ENCODE measurements around the gene COG6.
A peak's percentile ranks its signal among the peaks of the same experiment; 100 is the strongest.

The COG6 gene

DNA sequence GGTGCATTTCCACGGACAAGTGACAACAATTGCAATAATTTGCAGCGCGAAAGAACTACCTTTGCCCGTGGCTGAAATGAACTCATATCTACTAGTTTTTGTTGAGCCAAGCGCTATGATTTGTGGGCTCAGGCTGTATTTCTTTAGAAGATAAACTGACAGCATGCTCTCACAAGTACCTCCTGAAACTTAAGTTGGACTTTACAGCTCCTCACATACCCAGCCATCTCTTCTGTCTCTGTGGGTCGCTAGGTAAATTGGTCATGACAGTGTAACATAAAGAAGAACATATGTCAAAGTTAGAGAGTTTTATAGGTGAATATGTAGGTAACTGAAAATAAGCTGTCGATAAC lies 839 bp downstream of the COG6 start:
- ATAC-seq (ENCODE audit: low read depth): no peak
- peak overlapping the region; percentile 89 for H3K4me3 Mint-ChIP-seq
- no peak for DNase-seq (ENCODE audit: low spot score in 2 of 2)
- peak overlapping the region; percentile 93 for H3K27ac Mint-ChIP-seq
- peaks cover 2% of the 10 kb centered on the region for H3K9me3 Mint-ChIP-seq
- peaks cover 4% of the 10 kb centered on the region for H3K36me3 Mint-ChIP-seq
- H3K27me3 Mint-ChIP-seq: no peaks in the 10 kb centered on the region
- peaks cover 20% of the 10 kb centered on the region for H3K4me1 Mint-ChIP-seq

DNA sequence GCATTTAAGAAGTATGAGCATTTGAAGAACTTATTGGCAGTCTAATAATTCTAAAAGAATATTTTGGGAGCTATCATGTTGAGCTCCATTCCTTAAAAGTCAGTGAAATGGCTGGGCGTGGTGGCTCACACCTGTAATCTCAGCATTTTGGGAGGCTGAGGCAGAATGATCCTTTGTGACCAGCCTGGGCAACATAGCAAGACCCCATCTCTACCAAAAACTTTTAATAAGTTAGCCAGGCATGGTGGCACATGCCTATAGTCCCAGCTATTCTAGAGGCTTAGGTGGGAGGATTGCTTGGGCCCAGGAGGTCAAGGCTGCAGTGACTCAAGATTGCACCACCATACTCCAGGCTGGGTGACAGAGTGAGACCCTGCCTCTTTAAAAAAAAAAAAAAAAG lies 8.0 kb downstream of the COG6 start:
- no peaks in the 10 kb centered on the region for H3K27me3 Mint-ChIP-seq
- no peaks in the 10 kb centered on the region for H3K9me3 Mint-ChIP-seq
- peaks cover 10% of the 10 kb centered on the region for H3K36me3 Mint-ChIP-seq
- ATAC-seq (ENCODE audit: low read depth) (no peak), DNase-seq (ENCODE audit: low spot score in 2 of 2) (no peak)
- no peak overlapping the region for H3K27ac Mint-ChIP-seq
- peaks cover 2% of the 10 kb centered on the region for H3K4me1 Mint-ChIP-seq
- H3K4me3 Mint-ChIP-seq: no peak overlapping the region

DNA sequence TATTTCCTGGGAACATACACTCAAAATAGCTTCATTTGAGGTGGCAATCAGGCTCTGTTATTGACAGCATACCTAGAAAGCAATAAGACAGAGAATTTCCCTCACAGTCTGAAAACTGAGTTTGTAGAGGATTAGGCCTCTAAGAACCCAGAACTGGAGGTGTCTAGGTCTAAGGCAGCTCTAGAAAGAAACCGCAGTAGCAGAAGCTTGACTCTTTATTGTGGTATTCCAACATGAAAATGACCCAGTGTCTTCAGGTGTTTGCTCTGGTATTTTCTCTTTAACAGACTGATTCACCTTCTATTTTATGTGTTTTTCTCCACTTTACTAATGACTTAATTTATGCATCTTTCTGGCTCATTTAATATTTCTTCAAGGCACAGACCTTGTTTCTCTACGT lies 8.5 kb downstream of the COG6 start:
- Mint-ChIP-seq H3K4me1 (no peaks in the 10 kb centered on the region), H3K27me3 (no peaks in the 10 kb centered on the region), H3K9me3 (no peaks in the 10 kb centered on the region), H3K27ac (no peak overlapping the region), H3K4me3 (no peak overlapping the region), H3K36me3 (peaks cover 10% of the 10 kb centered on the region)
- DNase-seq (ENCODE audit: low spot score in 2 of 2): no peak
- ATAC-seq (ENCODE audit: low read depth): no peak

DNA sequence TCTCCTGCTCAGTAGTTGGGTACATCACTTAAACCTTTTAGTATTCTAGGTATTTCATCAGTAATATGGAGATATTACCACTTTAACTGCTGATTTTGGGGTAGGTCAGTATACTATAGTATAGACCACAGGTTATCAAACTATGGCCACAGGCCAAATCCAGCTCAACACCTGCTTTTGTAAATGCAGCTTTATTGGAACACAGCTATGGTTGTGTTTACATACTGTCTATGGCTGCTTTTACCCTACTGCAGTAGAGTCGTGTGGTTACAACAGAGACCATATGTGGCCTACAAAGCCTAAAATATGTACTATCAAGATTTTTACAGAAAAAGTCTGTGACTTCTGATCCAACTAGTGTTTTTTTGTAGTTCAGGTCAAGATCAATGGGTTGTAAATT lies 10.3 kb downstream of the COG6 start:
- Mint-ChIP-seq H3K27ac (no peak overlapping the region), H3K4me1 (no peaks in the 10 kb centered on the region), H3K9me3 (no peaks in the 10 kb centered on the region), H3K36me3 (peaks cover 7% of the 10 kb centered on the region), H3K4me3 (no peak overlapping the region), H3K27me3 (no peaks in the 10 kb centered on the region)
- ATAC-seq (ENCODE audit: low read depth) (no peak), DNase-seq (ENCODE audit: low spot score in 2 of 2) (no peak)

GRCh38 chr13:39670445-39670844 lies 15.0 kb downstream of the COG6 start:
- DNase-seq (ENCODE audit: low spot score in 2 of 2) (no peak), ATAC-seq (ENCODE audit: low read depth) (no peak)
- H3K4me3 Mint-ChIP-seq: no peak overlapping the region
- H3K4me1 Mint-ChIP-seq: peaks cover 2% of the 10 kb centered on the region
- no peaks in the 10 kb centered on the region for H3K27me3 Mint-ChIP-seq
- H3K27ac Mint-ChIP-seq: peak overlapping the region; percentile 17
- H3K36me3 Mint-ChIP-seq: peaks cover 7% of the 10 kb centered on the region
- H3K9me3 Mint-ChIP-seq: no peaks in the 10 kb centered on the region

DNA sequence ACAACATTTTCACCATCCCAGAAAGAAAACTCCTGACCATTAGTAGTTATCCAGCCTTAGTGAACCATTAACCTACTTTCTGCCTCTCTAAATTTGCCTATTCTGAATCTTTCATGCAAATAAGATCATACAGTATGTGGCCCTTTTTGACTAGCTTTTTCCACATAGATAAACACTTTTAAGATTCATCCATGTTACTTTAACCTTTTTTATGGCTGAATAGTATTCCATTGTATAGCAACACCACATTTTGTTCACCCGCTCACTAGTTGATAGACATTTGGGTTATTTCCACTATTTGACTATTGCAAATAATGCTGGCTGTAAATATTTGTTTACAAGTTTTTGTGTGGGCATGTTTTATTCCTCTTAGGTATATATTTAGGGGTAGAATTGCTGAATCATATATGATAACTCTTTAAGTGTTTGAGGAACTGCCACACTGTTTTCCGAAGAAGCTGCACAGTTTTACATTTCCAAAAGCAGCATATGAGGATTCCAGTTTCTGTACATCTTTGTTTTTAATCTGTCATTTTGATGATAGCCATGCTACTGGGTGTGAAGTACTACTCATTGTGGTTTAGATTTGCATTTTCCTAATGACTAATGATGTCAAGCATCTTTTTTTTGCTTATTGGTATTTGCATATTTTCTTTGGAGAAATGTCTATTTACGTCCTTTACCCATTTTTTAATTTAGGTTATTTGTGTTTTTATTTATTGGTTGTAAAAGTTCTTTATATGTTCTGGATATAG lies 17.1 kb downstream of the COG6 start:
- H3K36me3 Mint-ChIP-seq: peaks cover 6% of the 10 kb centered on the region
- no peak overlapping the region for H3K27ac Mint-ChIP-seq
- no peaks in the 10 kb centered on the region for H3K27me3 Mint-ChIP-seq
- H3K9me3 Mint-ChIP-seq: no peaks in the 10 kb centered on the region
- ATAC-seq (ENCODE audit: low read depth): peak; percentile 50
- peaks cover 2% of the 10 kb centered on the region for H3K4me1 Mint-ChIP-seq
- DNase-seq (ENCODE audit: low spot score in 2 of 2): no peak
- no peak overlapping the region for H3K4me3 Mint-ChIP-seq

- H3K27ac Mint-ChIP-seq: no peak overlapping the region
- peaks cover 2% of the 10 kb centered on the region for H3K4me1 Mint-ChIP-seq
- no peaks in the 10 kb centered on the region for H3K9me3 Mint-ChIP-seq
- no peak overlapping the region for H3K4me3 Mint-ChIP-seq
- no peaks in the 10 kb centered on the region for H3K27me3 Mint-ChIP-seq
- peaks cover 15% of the 10 kb centered on the region for H3K36me3 Mint-ChIP-seq
- DNase-seq (ENCODE audit: low spot score in 2 of 2) (no peak), ATAC-seq (ENCODE audit: low read depth) (no peak)
Measured at GRCh38 chr13:39675904-39676303, 20.4 kb downstream of the COG6 start.

GRCh38 chr13:39676315-39676876 lies 20.9 kb downstream of the COG6 start:
- no peaks in the 10 kb centered on the region for H3K27me3 Mint-ChIP-seq
- H3K4me1 Mint-ChIP-seq: peaks cover 2% of the 10 kb centered on the region
- no peak for ATAC-seq (ENCODE audit: low read depth)
- no peak overlapping the region for H3K27ac Mint-ChIP-seq
- peaks cover 18% of the 10 kb centered on the region for H3K36me3 Mint-ChIP-seq
- no peak overlapping the region for H3K4me3 Mint-ChIP-seq
- H3K9me3 Mint-ChIP-seq: no peaks in the 10 kb centered on the region
- DNase-seq (ENCODE audit: low spot score in 2 of 2): peak in 1 of 2 donors; percentile 14

GRCh38 chr13:39682310-39682709 lies 26.8 kb downstream of the COG6 start:
- Mint-ChIP-seq H3K4me3 (no peak overlapping the region), H3K27me3 (no peaks in the 10 kb centered on the region), H3K36me3 (peaks cover 16% of the 10 kb centered on the region), H3K9me3 (no peaks in the 10 kb centered on the region), H3K27ac (no peak overlapping the region), H3K4me1 (no peaks in the 10 kb centered on the region)
- no peak for DNase-seq (ENCODE audit: low spot score in 2 of 2)
- no peak for ATAC-seq (ENCODE audit: low read depth)

- ATAC-seq (ENCODE audit: low read depth) (no peak), DNase-seq (ENCODE audit: low spot score in 2 of 2) (no peak)
- no peak overlapping the region for H3K4me3 Mint-ChIP-seq
- H3K27me3 Mint-ChIP-seq: no peaks in the 10 kb centered on the region
- peaks cover 17% of the 10 kb centered on the region for H3K36me3 Mint-ChIP-seq
- H3K27ac Mint-ChIP-seq: no peak overlapping the region
- no peaks in the 10 kb centered on the region for H3K4me1 Mint-ChIP-seq
- no peaks in the 10 kb centered on the region for H3K9me3 Mint-ChIP-seq
Measured at GRCh38 chr13:39682788-39683187, 27.3 kb downstream of the COG6 start.

GRCh38 chr13:39684531-39685137 lies 29.2 kb downstream of the COG6 start:
- DNase-seq (ENCODE audit: low spot score in 2 of 2) (peak in 1 of 2 donors; percentile 5), ATAC-seq (ENCODE audit: low read depth) (no peak)
- no peaks in the 10 kb centered on the region for H3K27me3 Mint-ChIP-seq
- H3K9me3 Mint-ChIP-seq: no peaks in the 10 kb centered on the region
- no peak overlapping the region for H3K27ac Mint-ChIP-seq
- H3K4me3 Mint-ChIP-seq: no peak overlapping the region
- peaks cover 18% of the 10 kb centered on the region for H3K36me3 Mint-ChIP-seq
- peaks cover 9% of the 10 kb centered on the region for H3K4me1 Mint-ChIP-seq

- peaks cover 9% of the 10 kb centered on the region for H3K4me1 Mint-ChIP-seq
- no peaks in the 10 kb centered on the region for H3K9me3 Mint-ChIP-seq
- peaks cover 16% of the 10 kb centered on the region for H3K36me3 Mint-ChIP-seq
- H3K27ac Mint-ChIP-seq: no peak overlapping the region
- DNase-seq (ENCODE audit: low spot score in 2 of 2) (no peak), ATAC-seq (ENCODE audit: low read depth) (no peak)
- H3K4me3 Mint-ChIP-seq: no peak overlapping the region
- no peaks in the 10 kb centered on the region for H3K27me3 Mint-ChIP-seq
Measured at GRCh38 chr13:39685652-39686051, 30.2 kb downstream of the COG6 start.

GRCh38 chr13:39688278-39688677 lies 32.8 kb downstream of the COG6 start:
- H3K27me3 Mint-ChIP-seq: no peaks in the 10 kb centered on the region
- H3K4me1 Mint-ChIP-seq: peaks cover 9% of the 10 kb centered on the region
- H3K9me3 Mint-ChIP-seq: no peaks in the 10 kb centered on the region
- no peak for DNase-seq (ENCODE audit: low spot score in 2 of 2)
- peaks cover 16% of the 10 kb centered on the region for H3K36me3 Mint-ChIP-seq
- H3K4me3 Mint-ChIP-seq: no peak overlapping the region
- peak overlapping the region; percentile 2 for H3K27ac Mint-ChIP-seq
- ATAC-seq (ENCODE audit: low read depth): peak; percentile 26

GRCh38 chr13:39688699-39689405 lies 33.4 kb downstream of the COG6 start:
- Mint-ChIP-seq H3K9me3 (no peaks in the 10 kb centered on the region), H3K36me3 (peaks cover 16% of the 10 kb centered on the region), H3K4me1 (peaks cover 9% of the 10 kb centered on the region), H3K4me3 (no peak overlapping the region), H3K27me3 (no peaks in the 10 kb centered on the region), H3K27ac (peak overlapping the region; percentile 1)
- DNase-seq (ENCODE audit: low spot score in 2 of 2) (no peak), ATAC-seq (ENCODE audit: low read depth) (no peak)
